IPS-18c (cell line): Measurements from ENCODE around the gene ADGRL1.

ENCODE experiments used
- H3K4me3 ChIP-seq: 2 replicates; pipeline ENCODE4 v1.7.0; 2013; ENCODE audit warnings: low read depth, mild to moderate bottlenecking, low read length, moderate library complexity; ENCODE audit not compliant: insufficient read depth
- H3K9me3 ChIP-seq: one replicate; pipeline ENCODE4 v1.6.1; 2013; ENCODE audit warnings: mild to moderate bottlenecking, low read length, moderate library complexity; ENCODE audit not compliant: control insufficient read depth, insufficient read depth

The ADGRL1 gene

GRCh38 chr19:14174883-14175282, 31.1 kb downstream of the ADGRL1 start:
- Histone ChIP-seq H3K4me3 (no peak overlapping the region), H3K9me3 (no peaks in the 10 kb centered on the region)

- Histone ChIP-seq H3K9me3 (peaks cover 2% of the 10 kb centered on the region), H3K4me3 (no peak overlapping the region)
Observed at GRCh38 chr19:14168993-14169392, 37.0 kb downstream of the ADGRL1 start.

- no peak overlapping the region for H3K4me3 ChIP-seq
- peaks cover 2% of the 10 kb centered on the region for H3K9me3 ChIP-seq
Observed at GRCh38 chr19:14168259-14168972, 37.6 kb downstream of the ADGRL1 start.

- H3K4me3 ChIP-seq = no peak overlapping the region
Observed at GRCh38 chr19:14167576-14168138, 38.3 kb downstream of the ADGRL1 start.

GRCh38 chr19:14166999-14167575, 38.9 kb downstream of the ADGRL1 start:
- no peak overlapping the region for H3K4me3 ChIP-seq

More at GRCh38 chr19:14167576-14168138, 38.3 kb downstream of the ADGRL1 start:
- peaks cover 2% of the 10 kb centered on the region for H3K9me3 ChIP-seq

GRCh38 chr19:14165990-14166830, 39.8 kb downstream of the ADGRL1 start:
- Histone ChIP-seq H3K4me3 (no peak overlapping the region), H3K9me3 (peaks cover 2% of the 10 kb centered on the region)

More at GRCh38 chr19:14166999-14167575, 38.9 kb downstream of the ADGRL1 start:
- peaks cover 2% of the 10 kb centered on the region for H3K9me3 ChIP-seq

GRCh38 chr19:14164724-14165493, 41.1 kb downstream of the ADGRL1 start:
- Histone ChIP-seq H3K9me3 (peaks cover 2% of the 10 kb centered on the region), H3K4me3 (no peak overlapping the region)

GRCh38 chr19:14164082-14164481, 41.9 kb downstream of the ADGRL1 start:
- Histone ChIP-seq H3K9me3 (peaks cover 2% of the 10 kb centered on the region), H3K4me3 (no peak overlapping the region)

- Histone ChIP-seq H3K4me3 (no peak overlapping the region), H3K9me3 (peaks cover 2% of the 10 kb centered on the region)
Observed at GRCh38 chr19:14162871-14163297, 43.1 kb downstream of the ADGRL1 start.

- Histone ChIP-seq H3K4me3 (no peak overlapping the region), H3K9me3 (peaks cover 2% of the 10 kb centered on the region)
Observed at GRCh38 chr19:14161305-14161704, 44.7 kb downstream of the ADGRL1 start.

- Histone ChIP-seq H3K4me3 (no peak overlapping the region), H3K9me3 (peaks cover under 1% of the 10 kb centered on the region)
Observed at GRCh38 chr19:14160017-14160703, 45.8 kb downstream of the ADGRL1 start.

GRCh38 chr19:14159059-14159458, 46.9 kb downstream of the ADGRL1 start:
- no peaks in the 10 kb centered on the region for H3K9me3 ChIP-seq
- H3K4me3 ChIP-seq = no peak overlapping the region

- H3K9me3 ChIP-seq = no peaks in the 10 kb centered on the region
- no peak overlapping the region for H3K4me3 ChIP-seq
Observed at GRCh38 chr19:14158276-14159023, 47.5 kb downstream of the ADGRL1 start.

- no peaks in the 10 kb centered on the region for H3K9me3 ChIP-seq
- no peak overlapping the region for H3K4me3 ChIP-seq
Observed at GRCh38 chr19:14156971-14157717, 48.8 kb downstream of the ADGRL1 start.

- Histone ChIP-seq H3K9me3 (no peaks in the 10 kb centered on the region), H3K4me3 (no peak overlapping the region)
Observed at GRCh38 chr19:14156122-14156521, 49.8 kb downstream of the ADGRL1 start.
